ENCODE results near the gene ZNF74.

Gene ZNF74

GRCh38 chr22:20427104-20427944, 33.4 kb downstream of the ZNF74 start:
- TF ChIP-seq ARNTL (CRISPR knock-in tag; IDR thresholded peaks at IDR 0.05; ENCODE audit: borderline replicate concordance, low read depth) (no peak), ZC3H10 (CRISPR knock-in tag; IDR thresholded peaks at IDR 0.05) (no peak), ZFP3 (CRISPR knock-in tag; IDR thresholded peaks at IDR 0.05) (no peak), OSR1 (CRISPR knock-in tag; IDR thresholded peaks at IDR 0.05) (no peak), ZNF8 (CRISPR knock-in tag; IDR thresholded peaks at IDR 0.05) (no peak), ZFP30 (CRISPR knock-in tag; IDR thresholded peaks at IDR 0.05) (no peak), SNAI2 (CRISPR knock-in tag; IDR thresholded peaks at IDR 0.05) (no peak), RARB (CRISPR knock-in tag; IDR thresholded peaks at IDR 0.05) (no peak), PPARA (CRISPR knock-in tag; IDR thresholded peaks at IDR 0.05; ENCODE audit: borderline replicate concordance) (no peak), TCF4 (CRISPR knock-in tag; IDR thresholded peaks at IDR 0.05; ENCODE audit: borderline replicate concordance) (no peak), GLIS3 (CRISPR knock-in tag; IDR thresholded peaks at IDR 0.05) (no peak)
- no peak for ATAC-seq

- TF ChIP-seq CSDC2 (CRISPR knock-in tag; IDR thresholded peaks at IDR 0.05) (no peak), ZNF70 (CRISPR knock-in tag; IDR thresholded peaks at IDR 0.05) (no peak), SNAI2 (CRISPR knock-in tag; IDR thresholded peaks at IDR 0.05) (no peak), TOX (CRISPR knock-in tag; IDR thresholded peaks at IDR 0.05; ENCODE audit: borderline replicate concordance) (no peak), TSHZ2 (CRISPR knock-in tag; IDR thresholded peaks at IDR 0.05) (no peak), CREB5 (CRISPR knock-in tag; IDR thresholded peaks at IDR 0.05; ENCODE audit: low read depth) (no peak), ZFP3 (CRISPR knock-in tag; IDR thresholded peaks at IDR 0.05) (no peak), POU6F1 (CRISPR knock-in tag; IDR thresholded peaks at IDR 0.05; ENCODE audit: borderline replicate concordance, low read depth) (no peak), PATZ1 (CRISPR knock-in tag; IDR thresholded peaks at IDR 0.05; ENCODE audit: borderline replicate concordance) (no peak), PPARA (CRISPR knock-in tag; IDR thresholded peaks at IDR 0.05; ENCODE audit: borderline replicate concordance) (no peak), GLIS3 (CRISPR knock-in tag; IDR thresholded peaks at IDR 0.05) (no peak), ARNTL (CRISPR knock-in tag; IDR thresholded peaks at IDR 0.05; ENCODE audit: borderline replicate concordance, low read depth) (no peak), ISL1 (CRISPR knock-in tag; IDR thresholded peaks at IDR 0.05) (no peak), ZNF565 (CRISPR knock-in tag; conservative IDR thresholded peaks at IDR 0.05; ENCODE audit: low read depth) (no peak), CSRNP3 (CRISPR knock-in tag; IDR thresholded peaks at IDR 0.05) (no peak), RARB (CRISPR knock-in tag; IDR thresholded peaks at IDR 0.05) (no peak), BACH2 (CRISPR knock-in tag; IDR thresholded peaks at IDR 0.05; ENCODE audit: borderline replicate concordance) (no peak), OSR1 (CRISPR knock-in tag; IDR thresholded peaks at IDR 0.05) (no peak), ZC3H10 (CRISPR knock-in tag; IDR thresholded peaks at IDR 0.05) (no peak), ZNF8 (CRISPR knock-in tag; IDR thresholded peaks at IDR 0.05) (no peak)
- ATAC-seq = no peak
These were observed 34.0 kb downstream of the ZNF74 start for GRCh38 chr22:20427945-20428417.
